Measurements from ENCODE around the gene HACD1.
"Not testable (repeated sequence)": the region's sequence is repeated elsewhere in the genome, so short reads cannot be mapped to it uniquely, and the experiment has no call there.

HACD1 gene

GRCh38 chr10:17640331-17640816 lies 23.2 kb upstream of the HACD1 start:
- DNase-seq = no peak

- DNase-seq = no peak
These were observed 20.7 kb upstream of the HACD1 start for GRCh38 chr10:17637869-17638268.

- DNase-seq = no peak
These were observed 16.2 kb upstream of the HACD1 start for GRCh38 chr10:17633353-17633752.

GRCh38 chr10:17632590-17632989 lies 15.4 kb upstream of the HACD1 start:
- not testable (repeated sequence) for DNase-seq

GRCh38 chr10:17626656-17627055 lies 9.5 kb upstream of the HACD1 start:
- DNase-seq = no peak

- no peak for DNase-seq
These were observed 7.8 kb upstream of the HACD1 start for GRCh38 chr10:17624996-17625395.

- DNase-seq = no peak
These were observed 4.9 kb upstream of the HACD1 start for GRCh38 chr10:17622061-17622460.

- DNase-seq = peak; percentile 11
These were observed 657 bp downstream of the HACD1 start for GRCh38 chr10:17616403-17617030.

- no peak for DNase-seq
These were observed 7.6 kb downstream of the HACD1 start for GRCh38 chr10:17609523-17610079.

- DNase-seq = peak; percentile 6
These were observed 9.4 kb downstream of the HACD1 start for GRCh38 chr10:17607603-17608332.

GRCh38 chr10:17607060-17607459 lies 10.1 kb downstream of the HACD1 start:
- no peak for DNase-seq

GRCh38 chr10:17606547-17607040 lies 10.6 kb downstream of the HACD1 start:
- DNase-seq = no peak

GRCh38 chr10:17605936-17606335 lies 11.2 kb downstream of the HACD1 start:
- DNase-seq = no peak

GRCh38 chr10:17599089-17599488 lies 18.1 kb downstream of the HACD1 start:
- no peak for DNase-seq

GRCh38 chr10:17597386-17597785 lies 19.8 kb downstream of the HACD1 start:
- no peak for DNase-seq

GRCh38 chr10:17590969-17591645 lies 26.1 kb downstream of the HACD1 start:
- no peak for DNase-seq

GRCh38 chr10:17589316-17589715 lies 27.9 kb downstream of the HACD1 start:
- DNase-seq = not testable (repeated sequence)

- DNase-seq = no peak
These were observed 28.8 kb downstream of the HACD1 start for GRCh38 chr10:17588420-17588819.

GRCh38 chr10:17587321-17587720 lies 29.9 kb downstream of the HACD1 start:
- DNase-seq = not testable (repeated sequence)

GRCh38 chr10:17586821-17587234 lies 30.3 kb downstream of the HACD1 start:
- DNase-seq = no peak

GRCh38 chr10:17585016-17585415 lies 32.2 kb downstream of the HACD1 start:
- DNase-seq = no peak

GRCh38 chr10:17580885-17581284 lies 36.3 kb downstream of the HACD1 start:
- DNase-seq = no peak

- DNase-seq = no peak
These were observed 38.6 kb downstream of the HACD1 start for GRCh38 chr10:17578603-17579002.

Data from activated gamma-delta T cell treated with Interleukin-2 at 50 U/mL for 16 hours (primary cell).